Measurements from ENCODE around the gene ZEB1. TPM values are rescaled to one million over a fixed set of nuclear protein-coding genes. Genes with fewer than 3 reads are reported as not detected.
"Not testable (repeated sequence)": the region's sequence is repeated elsewhere in the genome, so short reads cannot be mapped to it uniquely, and the experiment has no call there.

ZEB1 gene
- total and polyA plus RNA-seq, 2 donors, result 17.8 to 71.5 TPM

DNA sequence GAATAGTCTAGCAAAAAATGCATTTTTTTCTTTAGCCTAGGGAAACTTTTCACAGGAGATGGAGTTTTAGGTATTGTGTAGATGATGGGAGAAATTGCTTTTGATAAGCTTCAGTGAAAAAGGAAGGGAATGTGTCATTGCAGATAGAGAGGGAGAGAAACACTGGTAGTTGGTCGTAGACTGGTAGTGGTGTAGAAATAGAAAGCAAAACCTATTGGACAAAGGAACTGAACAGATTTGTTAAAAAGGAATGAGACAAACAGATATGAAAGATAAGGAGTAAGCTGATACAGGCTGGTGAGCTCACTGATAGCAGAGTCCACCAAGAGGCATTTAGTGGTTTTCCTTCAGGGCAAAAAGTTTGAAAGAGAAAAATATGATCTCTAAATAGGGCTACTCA lies 94.3 kb downstream of the ZEB1 start:
- no peak for DNase-seq (ENCODE audit: low read depth in 6 of 9, low spot score in 9 of 9)
- no peaks in the 10 kb centered on the region for H3K36me3 ChIP-seq (ENCODE audit: control insufficient read depth in 2 of 2, insufficient read depth in 2 of 2, low read length in 1 of 2)
- no peaks in the 10 kb centered on the region for H3K27me3 ChIP-seq (ENCODE audit: control insufficient read depth in 2 of 2, insufficient read depth in 1 of 2, low read length in 1 of 2)
- H3K27ac ChIP-seq (ENCODE audit: low read depth in 1 of 2, low read length in 1 of 2), result no peak overlapping the region
- no peaks in the 10 kb centered on the region for H3K9me3 ChIP-seq (ENCODE audit: control insufficient read depth in 2 of 2, insufficient read depth in 1 of 2, low read length in 1 of 2)
- H3K4me1 ChIP-seq (ENCODE audit: control insufficient read depth in 2 of 2, insufficient read depth in 2 of 2, low read length in 2 of 2), result no peaks in the 10 kb centered on the region
- H3K4me3 ChIP-seq (ENCODE audit: low read length in 2 of 2), result no peak overlapping the region
- WGBS, result 59% methylated on average over 1 of the region's 1 CpG

DNA sequence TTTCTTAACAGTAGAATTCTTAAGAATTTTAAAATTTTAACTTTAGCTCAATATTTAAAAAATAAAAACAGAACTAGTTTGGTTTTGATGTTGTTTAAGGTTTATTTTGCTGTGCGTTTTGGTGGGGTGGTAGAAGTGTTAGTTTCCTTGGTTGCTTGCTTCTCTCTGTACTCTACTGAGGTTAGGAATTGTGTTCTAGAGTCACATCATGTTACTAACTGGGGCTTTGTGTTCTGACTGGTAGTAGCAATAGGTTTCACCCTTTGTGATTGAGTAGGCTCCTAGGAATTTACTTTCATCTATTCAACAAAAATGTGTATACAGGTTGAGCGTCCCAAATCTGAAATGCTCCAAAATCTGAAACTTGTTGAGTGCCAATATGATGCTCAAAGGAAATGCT lies 99.5 kb downstream of the ZEB1 start:
- DNase-seq (ENCODE audit: low read depth in 6 of 9, low spot score in 9 of 9), result no peak

DNA sequence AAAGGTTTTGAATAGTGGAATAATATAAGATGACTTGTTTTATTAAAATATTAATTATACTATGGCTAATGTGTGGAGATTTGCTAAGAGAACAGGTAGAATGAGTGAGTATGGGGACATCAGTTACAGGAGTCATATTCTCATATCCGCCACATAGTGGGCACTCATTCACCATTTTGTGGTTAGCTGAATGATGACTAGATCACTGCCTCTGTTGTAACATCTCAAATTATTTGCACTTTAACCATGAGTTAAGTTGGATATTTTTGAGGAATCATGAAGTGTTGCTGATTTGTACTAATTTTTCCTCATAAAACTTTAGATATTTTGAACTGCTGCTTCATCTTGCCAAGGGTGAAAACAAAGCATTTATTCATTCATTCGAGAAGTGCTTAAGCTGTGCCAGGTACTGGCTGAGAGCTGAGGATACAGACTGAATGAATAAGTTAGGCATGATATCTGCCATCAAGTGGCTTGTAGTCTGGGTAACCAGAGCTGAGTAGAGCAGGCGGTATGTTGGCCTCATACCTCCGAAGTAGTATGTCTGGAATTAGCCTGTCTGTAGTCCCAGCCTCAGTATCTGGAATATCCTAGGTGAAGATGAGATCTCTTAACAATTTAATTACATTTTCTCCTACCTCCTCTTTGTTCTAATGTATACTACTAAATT lies 100.5 kb downstream of the ZEB1 start:
- no peaks in the 10 kb centered on the region for H3K4me1 ChIP-seq (ENCODE audit: control insufficient read depth in 2 of 2, insufficient read depth in 2 of 2, low read length in 2 of 2)
- H3K27ac ChIP-seq (ENCODE audit: low read depth in 1 of 2, low read length in 1 of 2), result no peak overlapping the region
- no peaks in the 10 kb centered on the region for H3K9me3 ChIP-seq (ENCODE audit: control insufficient read depth in 2 of 2, insufficient read depth in 1 of 2, low read length in 1 of 2)
- H3K27me3 ChIP-seq (ENCODE audit: control insufficient read depth in 2 of 2, insufficient read depth in 1 of 2, low read length in 1 of 2), result no peaks in the 10 kb centered on the region
- over 99% methylated on average over 4 of the region's 4 CpGs for WGBS
- DNase-seq (ENCODE audit: low read depth in 6 of 9, low spot score in 9 of 9), result no peak
- no peak overlapping the region for H3K4me3 ChIP-seq (ENCODE audit: low read length in 2 of 2)
- H3K36me3 ChIP-seq (ENCODE audit: control insufficient read depth in 2 of 2, insufficient read depth in 2 of 2, low read length in 1 of 2), result no peaks in the 10 kb centered on the region

More for the DNA sequence above, 99.5 kb downstream of the ZEB1 start:
- Histone ChIP-seq H3K27me3 (ENCODE audit: control insufficient read depth in 2 of 2, insufficient read depth in 1 of 2, low read length in 1 of 2) (no peaks in the 10 kb centered on the region), H3K9me3 (ENCODE audit: control insufficient read depth in 2 of 2, insufficient read depth in 1 of 2, low read length in 1 of 2) (no peaks in the 10 kb centered on the region), H3K4me3 (ENCODE audit: low read length in 2 of 2) (no peak overlapping the region), H3K36me3 (ENCODE audit: control insufficient read depth in 2 of 2, insufficient read depth in 2 of 2, low read length in 1 of 2) (no peaks in the 10 kb centered on the region), H3K27ac (ENCODE audit: low read depth in 1 of 2, low read length in 1 of 2) (no peak overlapping the region), H3K4me1 (ENCODE audit: control insufficient read depth in 2 of 2, insufficient read depth in 2 of 2, low read length in 2 of 2) (no peaks in the 10 kb centered on the region)
- WGBS, result 98% methylated on average over 2 of the region's 2 CpGs

DNA sequence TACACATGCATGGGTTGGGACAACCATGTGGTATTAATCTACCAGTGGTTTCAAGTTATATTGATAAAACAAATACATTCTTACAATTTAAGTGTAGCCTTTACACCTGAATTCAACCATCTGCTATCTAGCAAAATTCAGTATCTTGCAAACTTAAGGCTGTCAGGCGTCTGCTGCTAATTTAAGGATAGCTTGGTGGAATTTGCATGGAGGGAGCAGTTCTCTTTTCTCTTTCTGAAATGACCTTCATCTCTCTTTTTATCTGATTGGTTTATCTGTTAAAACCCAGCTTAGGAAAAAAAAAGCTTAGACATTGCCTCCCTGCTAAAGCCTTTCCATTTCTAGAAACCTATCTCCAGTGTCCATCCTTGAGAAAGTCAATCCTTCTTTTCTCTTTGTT lies 102.3 kb downstream of the ZEB1 start:
- Histone ChIP-seq H3K36me3 (ENCODE audit: control insufficient read depth in 2 of 2, insufficient read depth in 2 of 2, low read length in 1 of 2) (no peaks in the 10 kb centered on the region), H3K27ac (ENCODE audit: low read depth in 1 of 2, low read length in 1 of 2) (no peak overlapping the region), H3K4me1 (ENCODE audit: control insufficient read depth in 2 of 2, insufficient read depth in 2 of 2, low read length in 2 of 2) (no peaks in the 10 kb centered on the region), H3K4me3 (ENCODE audit: low read length in 2 of 2) (no peak overlapping the region), H3K27me3 (ENCODE audit: control insufficient read depth in 2 of 2, insufficient read depth in 1 of 2, low read length in 1 of 2) (no peaks in the 10 kb centered on the region), H3K9me3 (ENCODE audit: control insufficient read depth in 2 of 2, insufficient read depth in 1 of 2, low read length in 1 of 2) (no peaks in the 10 kb centered on the region)
- WGBS, result 97% methylated on average over 1 of the region's 1 CpG
- DNase-seq (ENCODE audit: low read depth in 6 of 9, low spot score in 9 of 9), result no peak

DNA sequence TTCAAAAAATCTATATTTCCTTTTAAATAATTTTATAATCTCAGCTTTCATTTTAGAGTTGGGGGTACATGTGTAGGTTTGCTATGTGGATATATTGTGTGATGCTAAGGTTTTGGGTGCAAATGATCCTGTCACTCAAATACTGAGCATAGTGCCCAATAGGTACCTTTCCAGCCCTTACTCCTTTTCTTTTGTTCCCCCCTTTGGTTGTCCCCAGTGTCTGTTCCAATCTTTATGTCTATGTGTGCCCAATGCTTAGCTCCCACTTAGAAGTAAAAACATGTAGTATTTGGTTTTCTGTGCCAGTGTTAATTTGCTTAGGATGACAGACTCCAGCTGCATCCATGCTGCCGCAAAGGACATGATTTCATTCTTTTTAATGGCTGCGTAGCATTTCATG lies 103.6 kb downstream of the ZEB1 start:
- 98% methylated on average over 2 of the region's 2 CpGs for WGBS

DNA sequence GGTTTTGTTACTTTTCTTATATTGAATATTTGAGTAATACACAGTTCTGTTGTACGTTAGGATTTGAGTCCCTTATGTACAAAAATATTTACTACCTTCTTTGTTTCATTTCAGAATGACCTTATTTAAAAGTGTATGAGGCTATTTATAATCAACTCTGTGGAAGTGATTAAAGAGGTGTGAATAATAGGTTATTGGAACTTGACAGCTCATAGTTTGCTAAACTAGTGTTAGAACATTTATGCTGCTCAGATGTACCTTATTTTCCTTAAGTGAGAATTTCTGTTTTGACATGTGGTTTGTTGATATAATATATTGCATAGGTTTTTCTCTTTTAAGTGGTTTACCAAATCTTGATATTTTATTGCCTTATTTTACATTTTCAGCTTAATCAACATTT lies 105.5 kb downstream of the ZEB1 start:
- no peak for DNase-seq (ENCODE audit: low read depth in 6 of 9, low spot score in 9 of 9)
- H3K27ac ChIP-seq (ENCODE audit: low read depth in 1 of 2, low read length in 1 of 2), result no peak overlapping the region
- WGBS, result 100% methylated on average over 1 of the region's 1 CpG
- no peaks in the 10 kb centered on the region for H3K9me3 ChIP-seq (ENCODE audit: control insufficient read depth in 2 of 2, insufficient read depth in 1 of 2, low read length in 1 of 2)
- no peak overlapping the region for H3K4me3 ChIP-seq (ENCODE audit: low read length in 2 of 2)
- H3K36me3 ChIP-seq (ENCODE audit: control insufficient read depth in 2 of 2, insufficient read depth in 2 of 2, low read length in 1 of 2), result no peaks in the 10 kb centered on the region
- H3K4me1 ChIP-seq (ENCODE audit: control insufficient read depth in 2 of 2, insufficient read depth in 2 of 2, low read length in 2 of 2), result no peaks in the 10 kb centered on the region
- no peaks in the 10 kb centered on the region for H3K27me3 ChIP-seq (ENCODE audit: control insufficient read depth in 2 of 2, insufficient read depth in 1 of 2, low read length in 1 of 2)

More for the DNA sequence above, 103.6 kb downstream of the ZEB1 start:
- DNase-seq (ENCODE audit: low read depth in 6 of 9, low spot score in 9 of 9), result no peak
- Histone ChIP-seq H3K27me3 (ENCODE audit: control insufficient read depth in 2 of 2, insufficient read depth in 1 of 2, low read length in 1 of 2) (no peaks in the 10 kb centered on the region), H3K4me3 (ENCODE audit: low read length in 2 of 2) (no peak overlapping the region), H3K27ac (ENCODE audit: low read depth in 1 of 2, low read length in 1 of 2) (no peak overlapping the region), H3K9me3 (ENCODE audit: control insufficient read depth in 2 of 2, insufficient read depth in 1 of 2, low read length in 1 of 2) (no peaks in the 10 kb centered on the region), H3K4me1 (ENCODE audit: control insufficient read depth in 2 of 2, insufficient read depth in 2 of 2, low read length in 2 of 2) (no peaks in the 10 kb centered on the region), H3K36me3 (ENCODE audit: control insufficient read depth in 2 of 2, insufficient read depth in 2 of 2, low read length in 1 of 2) (no peaks in the 10 kb centered on the region)

DNA sequence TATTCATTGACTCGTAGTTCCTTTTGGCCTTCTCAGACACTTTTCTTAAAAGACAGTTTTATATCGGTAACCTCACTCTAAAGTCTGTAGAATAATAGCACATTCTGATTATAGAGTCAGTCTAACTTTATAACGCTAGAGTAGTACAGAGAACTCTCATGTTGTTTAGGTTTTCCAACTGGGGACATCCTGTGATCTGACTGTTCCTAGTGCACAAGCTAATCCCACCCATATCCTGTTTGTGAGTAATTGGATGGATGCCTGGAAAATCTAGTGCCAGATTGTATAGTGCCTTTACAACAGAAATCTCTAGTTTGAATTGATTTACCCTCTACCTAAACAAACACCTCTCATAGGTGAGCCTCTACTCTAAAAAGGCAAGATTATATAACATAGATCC lies 107.4 kb downstream of the ZEB1 start:
- no peaks in the 10 kb centered on the region for H3K36me3 ChIP-seq (ENCODE audit: control insufficient read depth in 2 of 2, insufficient read depth in 2 of 2, low read length in 1 of 2)
- no peak overlapping the region for H3K27ac ChIP-seq (ENCODE audit: low read depth in 1 of 2, low read length in 1 of 2)
- WGBS, result 82% methylated on average over 3 of the region's 3 CpGs
- H3K27me3 ChIP-seq (ENCODE audit: control insufficient read depth in 2 of 2, insufficient read depth in 1 of 2, low read length in 1 of 2), result no peaks in the 10 kb centered on the region
- H3K4me3 ChIP-seq (ENCODE audit: low read length in 2 of 2), result no peak overlapping the region
- H3K4me1 ChIP-seq (ENCODE audit: control insufficient read depth in 2 of 2, insufficient read depth in 2 of 2, low read length in 2 of 2), result no peaks in the 10 kb centered on the region
- H3K9me3 ChIP-seq (ENCODE audit: control insufficient read depth in 2 of 2, insufficient read depth in 1 of 2, low read length in 1 of 2), result no peaks in the 10 kb centered on the region
- DNase-seq (ENCODE audit: low read depth in 6 of 9, low spot score in 9 of 9), result no peak

DNA sequence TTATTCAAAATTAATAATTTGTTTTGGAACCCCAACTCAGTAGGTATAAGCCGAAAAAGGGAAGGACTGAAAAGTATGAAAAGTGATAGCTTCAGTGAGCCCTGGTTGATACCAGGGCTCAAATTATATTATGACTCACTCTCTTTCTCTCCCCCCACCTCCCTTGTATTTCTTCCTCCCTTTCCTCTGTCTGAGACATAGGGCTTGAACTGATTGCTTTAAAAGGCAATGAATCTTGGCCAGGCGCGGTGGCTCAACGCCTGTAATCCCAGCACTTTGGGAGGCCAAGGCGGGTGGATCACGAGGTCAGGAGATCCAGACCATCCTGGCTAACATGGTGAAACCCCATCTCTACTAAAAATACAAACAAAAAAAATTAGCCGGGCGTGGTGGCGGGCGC lies 108.3 kb downstream of the ZEB1 start:
- H3K9me3 ChIP-seq (ENCODE audit: control insufficient read depth in 2 of 2, insufficient read depth in 1 of 2, low read length in 1 of 2); H3K27me3 ChIP-seq (ENCODE audit: control insufficient read depth in 2 of 2, insufficient read depth in 1 of 2, low read length in 1 of 2); DNase-seq (ENCODE audit: low read depth in 6 of 9, low spot score in 9 of 9); H3K27ac ChIP-seq (ENCODE audit: low read depth in 1 of 2, low read length in 1 of 2); H3K36me3 ChIP-seq (ENCODE audit: control insufficient read depth in 2 of 2, insufficient read depth in 2 of 2, low read length in 1 of 2); H3K4me1 ChIP-seq (ENCODE audit: control insufficient read depth in 2 of 2, insufficient read depth in 2 of 2, low read length in 2 of 2); H3K4me3 ChIP-seq (ENCODE audit: low read length in 2 of 2): not testable (repeated sequence)
- 93% methylated on average over 10 of the region's 10 CpGs for WGBS

DNA sequence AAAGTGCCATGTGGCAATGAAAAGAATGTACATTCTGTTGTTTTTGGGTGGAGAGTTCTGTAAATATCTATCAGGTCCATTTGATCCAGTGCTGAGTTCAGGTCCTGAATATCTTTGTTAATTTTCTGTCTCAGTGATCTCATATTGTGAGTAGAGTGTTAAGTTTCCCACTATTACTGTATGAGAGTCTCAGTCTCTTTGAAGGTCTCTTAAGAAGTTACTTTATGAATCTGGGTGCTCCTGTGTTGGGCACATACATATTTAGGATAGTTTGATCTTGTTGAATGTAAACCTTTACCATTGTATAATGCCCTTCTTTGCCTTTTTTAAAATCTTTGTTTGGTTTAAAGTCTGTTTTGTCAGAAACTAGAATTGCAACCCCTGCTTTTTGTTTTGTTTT lies 109.5 kb downstream of the ZEB1 start:
- H3K27ac ChIP-seq (ENCODE audit: low read depth in 1 of 2, low read length in 1 of 2); DNase-seq (ENCODE audit: low read depth in 6 of 9, low spot score in 9 of 9): not testable (repeated sequence)

DNA sequence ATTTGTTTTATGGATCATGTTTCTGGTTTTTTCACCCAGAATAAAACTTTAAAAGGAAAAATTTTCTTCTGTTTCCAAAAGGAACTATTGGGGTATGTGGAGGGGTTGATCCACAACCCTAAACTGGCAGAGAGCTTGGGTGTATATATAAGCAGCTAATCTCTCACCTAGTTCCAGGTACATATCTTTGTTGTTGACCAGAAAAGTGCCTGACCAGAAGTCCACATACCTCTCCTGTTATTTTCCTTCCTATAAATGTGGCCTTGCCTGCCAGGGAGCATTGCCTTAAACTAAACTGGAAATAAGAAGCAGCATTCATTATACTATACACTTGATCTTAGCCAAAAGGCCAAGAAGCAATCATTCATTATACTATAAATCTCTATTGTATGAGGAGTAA lies 112.0 kb downstream of the ZEB1 start:
- H3K27me3 ChIP-seq (ENCODE audit: control insufficient read depth in 2 of 2, insufficient read depth in 1 of 2, low read length in 1 of 2), result no peaks in the 10 kb centered on the region
- H3K4me3 ChIP-seq (ENCODE audit: low read length in 2 of 2), result no peak overlapping the region
- no peak overlapping the region for H3K27ac ChIP-seq (ENCODE audit: low read depth in 1 of 2, low read length in 1 of 2)
- DNase-seq (ENCODE audit: low read depth in 6 of 9, low spot score in 9 of 9), result no peak
- no peaks in the 10 kb centered on the region for H3K9me3 ChIP-seq (ENCODE audit: control insufficient read depth in 2 of 2, insufficient read depth in 1 of 2, low read length in 1 of 2)
- H3K4me1 ChIP-seq (ENCODE audit: control insufficient read depth in 2 of 2, insufficient read depth in 2 of 2, low read length in 2 of 2), result no peaks in the 10 kb centered on the region
- no peaks in the 10 kb centered on the region for H3K36me3 ChIP-seq (ENCODE audit: control insufficient read depth in 2 of 2, insufficient read depth in 2 of 2, low read length in 1 of 2)

More for the DNA sequence above, 109.5 kb downstream of the ZEB1 start:
- not testable (repeated sequence) for H3K27me3 ChIP-seq (ENCODE audit: control insufficient read depth in 2 of 2, insufficient read depth in 1 of 2, low read length in 1 of 2); H3K4me3 ChIP-seq (ENCODE audit: low read length in 2 of 2); H3K4me1 ChIP-seq (ENCODE audit: control insufficient read depth in 2 of 2, insufficient read depth in 2 of 2, low read length in 2 of 2); H3K9me3 ChIP-seq (ENCODE audit: control insufficient read depth in 2 of 2, insufficient read depth in 1 of 2, low read length in 1 of 2); H3K36me3 ChIP-seq (ENCODE audit: control insufficient read depth in 2 of 2, insufficient read depth in 2 of 2, low read length in 1 of 2)

All from thymus (tissue), 11 donors.